EH (cell line): Measurements from ENCODE around the gene SGF29.
"Not testable (repeated sequence)": the region's sequence is repeated elsewhere in the genome, so short reads cannot be mapped to it uniquely, and the experiment has no call there.

ENCODE experiments used
- DNase-seq: peaks from one replicate; pipeline ENCODE4 v3.0.0-alpha.2; 2015; ENCODE audit warnings: low read depth

SGF29 gene

GRCh38 chr16:28553776-28554633 is at the start of gene SGF29:
Gene SGF29 (plus strand): TSS chr16:28553920. CDS start chr16:28581070, 27,150 bp downstream.
- peak; percentile 91 for DNase-seq

- no peak for DNase-seq
These were observed 48.9 kb upstream of the SGF29 start for GRCh38 chr16:28504707-28505404.

- DNase-seq = no peak
These were observed 48.1 kb upstream of the SGF29 start for GRCh38 chr16:28505489-28506137.

GRCh38 chr16:28511031-28511430 is 42.7 kb upstream of the SGF29 start:
- no peak for DNase-seq

GRCh38 chr16:28511801-28512789 is 41.6 kb upstream of the SGF29 start:
- DNase-seq = no peak

GRCh38 chr16:28513484-28514181 is 40.1 kb upstream of the SGF29 start:
- DNase-seq = peak; percentile 37

GRCh38 chr16:28514246-28514645 is 39.5 kb upstream of the SGF29 start:
- no peak for DNase-seq

GRCh38 chr16:28520672-28521071 is 33.0 kb upstream of the SGF29 start:
- DNase-seq = no peak

GRCh38 chr16:28521436-28521835 is 32.3 kb upstream of the SGF29 start:
- DNase-seq = no peak

GRCh38 chr16:28522792-28523191 is 30.9 kb upstream of the SGF29 start:
- no peak for DNase-seq

- DNase-seq = no peak
These were observed 29.0 kb upstream of the SGF29 start for GRCh38 chr16:28524681-28525171.

GRCh38 chr16:28526201-28527099 is 27.3 kb upstream of the SGF29 start:
- DNase-seq = no peak

- not testable (repeated sequence) for DNase-seq
These were observed 26.5 kb upstream of the SGF29 start for GRCh38 chr16:28527100-28527785.

GRCh38 chr16:28527985-28528384 is 25.7 kb upstream of the SGF29 start:
- DNase-seq = no peak

- DNase-seq = no peak
These were observed 25.3 kb upstream of the SGF29 start for GRCh38 chr16:28528463-28528867.

GRCh38 chr16:28529124-28529523 is 24.6 kb upstream of the SGF29 start:
- DNase-seq = no peak

- peak; percentile 52 for DNase-seq
These were observed 21.7 kb upstream of the SGF29 start for GRCh38 chr16:28531777-28532744.
